Ishikawa (cell line): ENCODE measurements around the gene TRIM15.

ENCODE experiments used
- CEBPB ChIP-seq: IDR thresholded peaks from 2 replicates; pipeline ENCODE4 v1.6.1; 2012
- EGR1 ChIP-seq: IDR thresholded peaks from 2 replicates; pipeline ENCODE4 v1.6.1; 2012
- FOXM1 ChIP-seq: IDR thresholded peaks from 2 replicates; pipeline ENCODE4 v1.6.1; 2012; ENCODE audit warnings: low read depth, borderline replicate concordance
- RAD21 ChIP-seq: IDR thresholded peaks from 2 replicates; pipeline ENCODE4 v1.6.1; 2012; ENCODE audit warnings: low read depth
- REST ChIP-seq: IDR thresholded peaks from 2 replicates; pipeline ENCODE4 v1.6.1; 2012; ENCODE audit warnings: low read depth, mild to moderate bottlenecking
- TCF12 ChIP-seq: IDR thresholded peaks from 2 replicates; pipeline ENCODE4 v1.6.1; 2012; ENCODE audit warnings: low read depth
- YY1 ChIP-seq: IDR thresholded peaks from 2 replicates; pipeline ENCODE4 v1.6.1; 2012; ENCODE audit warnings: low read depth
- TF ChIP-seq, protein P1 (sequence below): IDR thresholded peaks from 2 replicates; pipeline ENCODE4 v1.6.1; 2012

DNA sequence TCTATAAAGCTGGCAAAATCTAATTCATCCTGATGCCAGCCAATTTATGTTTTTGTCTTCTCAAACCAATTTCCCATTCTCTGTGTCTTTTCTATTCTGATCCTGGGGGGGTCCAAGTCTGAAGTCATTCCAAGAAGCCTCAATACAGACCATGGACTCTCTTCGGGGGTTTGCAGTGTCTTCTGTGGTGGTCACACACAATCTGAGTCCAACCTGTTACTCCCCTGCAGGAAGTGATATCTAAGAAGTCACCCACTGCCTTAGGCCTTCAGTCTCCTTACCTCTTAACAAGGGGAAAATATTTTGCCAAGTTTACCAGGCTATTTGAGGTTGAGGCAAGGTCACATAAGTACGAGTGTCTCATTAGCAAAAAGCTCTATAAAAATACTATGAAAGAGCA is 48.0 kb downstream of the TRIM15 start:
- no peak for TF ChIP-seq REST
- TF ChIP-seq, protein P1, sequence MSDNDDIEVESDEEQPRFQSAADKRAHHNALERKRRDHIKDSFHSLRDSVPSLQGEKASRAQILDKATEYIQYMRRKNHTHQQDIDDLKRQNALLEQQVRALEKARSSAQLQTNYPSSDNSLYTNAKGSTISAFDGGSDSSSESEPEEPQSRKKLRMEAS: no peak
- no peak for TF ChIP-seq FOXM1
- no peak for TF ChIP-seq EGR1
- TF ChIP-seq RAD21: no peak
- TF ChIP-seq YY1: no peak
- no peak for TF ChIP-seq CEBPB
- TF ChIP-seq TCF12: no peak
